HG03354 (cell line): ENCODE data around the gene FBXL19.
"Not testable (repeated sequence)": the region's sequence is repeated elsewhere in the genome, so short reads cannot be mapped to it uniquely, and the experiment has no call there.

Experiments used
- ATAC-seq: cut with Tn5 transposase; IDR thresholded peaks from one replicate; pipeline ENCODE4 v1.9.1; 2021; ENCODE audit warnings: mild to moderate bottlenecking; ENCODE audit not compliant: unreplicated experiment, poor library complexity, severe bottlenecking

The FBXL19 gene

DNA sequence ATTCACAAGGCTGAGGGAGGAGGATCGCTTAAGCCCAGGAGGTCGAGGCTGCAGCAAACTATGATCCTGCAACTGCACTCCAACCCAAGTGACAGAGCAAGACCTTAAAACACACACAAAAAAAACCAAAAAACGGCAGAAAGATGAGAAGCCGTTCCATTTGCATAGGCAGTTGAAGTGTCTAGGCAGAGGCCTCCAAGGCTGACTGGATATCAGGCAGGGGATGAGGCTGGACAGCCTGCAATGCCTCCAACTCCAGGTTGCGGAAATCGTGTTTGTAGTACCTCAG lies 2.0 kb upstream of the FBXL19 start:
- no peak for ATAC-seq

DNA sequence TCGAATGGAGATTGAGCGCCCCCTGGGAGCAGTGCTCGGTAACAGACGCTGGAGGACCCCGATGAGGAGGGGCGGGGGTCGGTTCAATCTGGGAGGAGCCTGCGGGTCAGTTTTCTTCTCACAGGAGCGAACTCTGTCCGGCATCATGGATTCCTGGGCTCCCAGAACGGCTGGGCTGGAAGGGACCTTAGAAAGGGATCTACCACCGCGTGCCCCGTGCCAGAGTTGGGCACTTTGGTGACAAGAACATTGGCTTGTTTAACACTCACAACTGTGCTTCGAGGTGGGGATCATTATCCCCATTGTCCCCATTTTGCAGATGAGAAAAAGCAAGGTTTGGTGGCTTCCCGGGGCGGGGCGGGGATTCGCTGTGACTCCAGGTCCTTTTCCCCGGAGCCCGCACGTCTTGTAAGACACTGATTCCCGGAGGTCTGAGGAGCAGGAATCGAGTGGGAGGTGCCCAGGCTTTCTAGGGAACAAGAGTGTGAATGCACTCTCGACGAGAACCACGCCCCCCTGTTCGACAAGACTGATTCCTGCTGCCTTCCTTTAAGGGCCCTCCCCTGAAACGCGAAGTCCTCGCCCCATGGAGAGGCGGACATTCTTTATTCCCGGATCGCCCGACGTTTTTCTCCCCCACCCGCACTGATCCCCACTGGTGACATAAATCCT lies 1.5 kb upstream of the FBXL19 start:
- ATAC-seq = peak; percentile 1

DNA sequence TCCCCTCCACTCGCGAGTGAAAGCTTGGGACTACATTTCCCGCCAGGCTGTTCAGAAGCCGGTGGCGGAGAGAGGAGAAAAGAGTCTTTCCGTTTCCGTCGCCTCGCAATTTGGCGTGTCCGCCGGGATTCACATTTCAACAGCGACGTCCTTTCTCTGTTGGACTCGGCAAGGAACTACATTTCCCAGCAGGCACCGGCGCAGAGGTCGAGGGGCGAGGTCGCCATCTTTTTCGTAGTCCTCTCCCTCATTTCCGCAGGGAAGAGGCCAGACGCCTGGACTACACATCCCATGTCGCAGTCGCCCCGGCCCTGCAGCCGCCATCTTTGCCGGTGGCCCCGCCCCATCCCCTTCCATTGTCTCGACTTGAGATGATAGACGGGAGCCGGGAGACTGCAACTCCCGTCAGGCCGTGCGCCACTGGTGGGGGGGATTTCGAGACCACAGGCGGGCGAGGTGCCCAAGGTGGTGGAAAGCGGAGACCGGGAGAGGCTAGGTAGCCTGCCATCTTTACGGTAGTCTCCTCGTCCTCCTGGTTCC lies 882 bp upstream of the FBXL19 start:
- ATAC-seq = peak; percentile 77

GRCh38 chr16:30922960-30923535 lies 324 bp upstream of the FBXL19 start:
- peak; percentile 70 for ATAC-seq

GRCh38 chr16:30924076-30924912 lies 922 bp downstream of the FBXL19 start:
- no peak for ATAC-seq

- ATAC-seq = no peak
These were observed 1.7 kb downstream of the FBXL19 start for GRCh38 chr16:30924913-30925631.

- no peak for ATAC-seq
These were observed 2.2 kb downstream of the FBXL19 start for GRCh38 chr16:30925632-30925987.

- no peak for ATAC-seq
These were observed 2.8 kb downstream of the FBXL19 start for GRCh38 chr16:30925995-30926811.

DNA sequence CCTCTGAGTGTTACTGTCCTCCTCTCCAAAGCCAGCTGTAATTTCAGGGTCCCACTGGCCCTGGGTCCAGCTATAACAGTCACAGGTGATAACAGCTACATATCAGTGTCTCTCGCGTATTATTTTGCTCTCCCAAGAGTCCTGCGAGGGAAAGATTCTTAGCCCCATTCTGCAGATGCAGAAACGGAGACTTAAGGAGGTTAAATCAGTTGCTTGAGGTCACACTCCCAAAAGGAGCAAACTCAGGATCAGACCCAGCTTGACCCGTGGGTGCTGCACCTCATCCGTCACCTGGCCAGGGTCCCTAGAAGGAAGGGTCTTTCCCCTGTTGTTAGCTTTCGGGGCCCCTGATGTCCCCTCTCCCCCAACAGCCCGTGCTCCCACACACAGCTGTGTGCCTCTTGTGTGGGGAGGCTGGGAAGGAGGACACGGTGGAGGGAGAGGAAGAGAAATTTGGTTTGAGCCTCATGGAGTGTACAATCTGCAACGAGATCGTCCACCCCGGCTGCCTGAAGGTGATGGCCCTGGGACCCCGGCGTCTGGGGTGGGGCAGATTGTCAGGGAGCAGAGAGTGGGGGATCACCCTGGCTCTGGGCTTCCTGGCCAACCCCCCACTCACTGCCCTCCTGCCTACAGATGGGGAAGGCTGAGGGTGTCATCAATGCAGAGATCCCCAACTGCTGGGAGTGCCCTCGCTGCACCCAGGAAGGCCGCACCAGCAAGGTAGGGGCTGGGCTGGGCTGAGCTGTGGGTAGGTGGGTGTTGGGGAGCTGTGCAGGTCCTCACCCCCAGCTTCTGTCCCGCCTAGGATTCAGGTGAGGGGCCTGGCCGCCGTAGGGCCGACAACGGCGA lies 3.8 kb downstream of the FBXL19 start:
- no peak for ATAC-seq

GRCh38 chr16:30927789-30928378 lies 4.5 kb downstream of the FBXL19 start:
- ATAC-seq = no peak

DNA sequence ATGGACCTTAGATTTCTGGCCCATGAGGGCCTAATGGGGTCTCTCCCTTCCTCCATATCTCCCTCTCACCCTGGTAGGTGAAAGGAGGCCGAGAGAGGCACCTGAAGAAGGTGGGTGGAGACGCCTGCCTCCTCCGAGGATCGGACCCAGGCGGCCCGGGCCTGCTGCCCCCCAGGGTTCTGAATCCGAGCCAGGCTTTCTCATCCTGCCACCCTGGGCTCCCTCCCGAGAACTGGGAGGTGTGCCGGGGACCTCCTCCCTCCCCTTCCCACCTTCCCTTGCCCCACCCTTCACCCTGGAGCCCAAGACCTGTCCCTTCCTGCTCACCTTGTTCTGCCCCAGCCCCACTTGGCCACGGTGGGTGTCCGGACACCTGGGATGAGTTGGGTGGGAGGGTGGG lies 5.0 kb downstream of the FBXL19 start:
- no peak for ATAC-seq

DNA sequence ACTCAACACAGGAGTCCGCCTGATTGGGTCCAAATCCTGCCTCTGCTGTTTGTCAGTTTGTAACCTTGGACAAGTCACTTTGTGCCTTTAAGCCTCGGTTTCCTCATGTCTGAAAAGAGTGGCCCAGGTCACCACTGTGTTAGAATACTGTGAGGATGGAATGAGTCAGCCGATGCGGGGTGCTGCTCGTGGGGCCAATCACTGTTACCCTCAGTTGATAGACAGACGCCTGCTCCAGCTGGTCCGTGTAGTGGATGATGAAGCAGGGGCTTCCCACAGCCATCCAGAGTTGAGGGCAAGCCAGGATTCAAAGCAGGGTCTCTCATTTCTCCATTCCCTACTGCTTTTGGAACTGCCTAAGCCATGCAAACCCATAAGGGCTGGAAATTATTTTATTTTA lies 5.8 kb downstream of the FBXL19 start:
- no peak for ATAC-seq

- ATAC-seq = no peak
These were observed 6.8 kb downstream of the FBXL19 start for GRCh38 chr16:30930160-30930571.

GRCh38 chr16:30931068-30931650 lies 7.8 kb downstream of the FBXL19 start:
- no peak for ATAC-seq

DNA sequence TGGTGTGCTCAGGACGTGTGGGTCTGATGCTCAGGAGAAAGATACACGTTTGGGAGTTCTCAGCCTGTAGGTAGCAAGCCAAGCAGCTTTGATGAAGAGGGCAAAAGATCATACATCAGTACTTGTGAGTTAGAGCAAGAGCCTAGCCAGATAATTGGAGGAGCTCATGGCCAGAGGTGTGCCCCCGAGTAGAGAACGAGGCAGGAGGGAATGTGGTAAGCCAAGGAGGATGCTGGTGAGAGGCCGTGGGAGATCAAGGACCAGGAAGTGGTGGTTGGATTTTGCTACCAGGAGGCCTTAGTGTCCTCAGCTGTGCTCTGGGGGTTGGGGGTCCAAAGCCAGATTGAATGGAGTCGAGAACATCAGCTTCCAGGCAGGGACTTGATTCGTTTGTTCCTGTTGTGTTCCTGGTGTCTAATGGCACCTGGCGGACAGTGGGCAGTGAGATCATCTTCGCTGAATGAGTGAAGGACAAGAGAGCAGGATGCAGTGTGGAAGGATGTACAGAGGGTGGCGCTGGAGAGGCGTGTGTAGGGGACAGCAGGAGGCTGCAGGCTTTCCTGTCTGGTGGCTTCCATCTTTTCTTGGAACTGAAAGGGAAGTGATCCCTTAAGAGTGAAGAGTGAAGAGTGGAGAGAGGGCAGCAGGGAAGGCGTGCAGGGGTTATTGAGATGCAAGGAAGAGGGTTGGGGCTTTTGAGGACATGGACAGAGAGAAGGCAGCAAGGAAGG lies 11.6 kb downstream of the FBXL19 start:
- no peak for ATAC-seq

- ATAC-seq = no peak
These were observed 14.3 kb downstream of the FBXL19 start for GRCh38 chr16:30937692-30938091.

GRCh38 chr16:30939571-30939970 lies 16.2 kb downstream of the FBXL19 start:
- not testable (repeated sequence) for ATAC-seq
